Measurements from ENCODE around the gene SCUBE2. TPM values are rescaled to one million over a fixed set of nuclear protein-coding genes. Genes with fewer than 3 reads are reported as not detected.
A peak's percentile ranks its signal among the peaks of the same experiment; 100 is the strongest.

The SCUBE2 gene
- total RNA-seq, 2 donors from 2014 or later = 0.66 TPM; not detected in 1

- Mint-ChIP-seq H3K27ac (no peak overlapping the region), H3K4me3 (no peak overlapping the region), H3K27me3 (peaks cover 40% of the 10 kb centered on the region), H3K9me3 (no peaks in the 10 kb centered on the region), H3K36me3 (ENCODE audit: low read depth) (no peaks in the 10 kb centered on the region), H3K4me1 (no peaks in the 10 kb centered on the region)
- no peak for ATAC-seq (replicated peaks)
These were observed 3.0 kb upstream of the SCUBE2 start for GRCh38 chr11:9094420-9094819.

GRCh38 chr11:9092853-9093778 is 1.7 kb upstream of the SCUBE2 start:
- no peaks in the 10 kb centered on the region for H3K9me3 Mint-ChIP-seq
- H3K27me3 Mint-ChIP-seq = peaks cover 43% of the 10 kb centered on the region
- no peaks in the 10 kb centered on the region for H3K4me1 Mint-ChIP-seq
- no peak overlapping the region for H3K27ac Mint-ChIP-seq
- no peaks in the 10 kb centered on the region for H3K36me3 Mint-ChIP-seq (ENCODE audit: low read depth)
- peak overlapping the region; percentile 28 for H3K4me3 Mint-ChIP-seq
- no peak for ATAC-seq (replicated peaks)

GRCh38 chr11:9092072-9092471 is 673 bp upstream of the SCUBE2 start:
- H3K27ac Mint-ChIP-seq = no peak overlapping the region
- no peaks in the 10 kb centered on the region for H3K9me3 Mint-ChIP-seq
- H3K4me1 Mint-ChIP-seq = no peaks in the 10 kb centered on the region
- no peak for ATAC-seq (replicated peaks)
- H3K4me3 Mint-ChIP-seq = peak overlapping the region; percentile 28
- peaks cover 46% of the 10 kb centered on the region for H3K27me3 Mint-ChIP-seq
- no peaks in the 10 kb centered on the region for H3K36me3 Mint-ChIP-seq (ENCODE audit: low read depth)

GRCh38 chr11:9090488-9091043 is 833 bp downstream of the SCUBE2 start:
- no peaks in the 10 kb centered on the region for H3K9me3 Mint-ChIP-seq
- H3K27me3 Mint-ChIP-seq = peaks cover 46% of the 10 kb centered on the region
- peak overlapping the region; percentile 43 for H3K4me3 Mint-ChIP-seq
- no peaks in the 10 kb centered on the region for H3K36me3 Mint-ChIP-seq (ENCODE audit: low read depth)
- H3K27ac Mint-ChIP-seq = no peak overlapping the region
- no peaks in the 10 kb centered on the region for H3K4me1 Mint-ChIP-seq
- no peak for ATAC-seq (replicated peaks)

GRCh38 chr11:9089636-9090035 is 1.8 kb downstream of the SCUBE2 start:
- no peaks in the 10 kb centered on the region for H3K36me3 Mint-ChIP-seq (ENCODE audit: low read depth)
- no peaks in the 10 kb centered on the region for H3K4me1 Mint-ChIP-seq
- no peak overlapping the region for H3K27ac Mint-ChIP-seq
- no peaks in the 10 kb centered on the region for H3K9me3 Mint-ChIP-seq
- peaks cover 40% of the 10 kb centered on the region for H3K27me3 Mint-ChIP-seq
- ATAC-seq (replicated peaks) = no peak
- no peak overlapping the region for H3K4me3 Mint-ChIP-seq

GRCh38 chr11:9089061-9089460 is 2.3 kb downstream of the SCUBE2 start:
- no peaks in the 10 kb centered on the region for H3K9me3 Mint-ChIP-seq
- ATAC-seq (replicated peaks) = no peak
- no peaks in the 10 kb centered on the region for H3K4me1 Mint-ChIP-seq
- peaks cover 37% of the 10 kb centered on the region for H3K27me3 Mint-ChIP-seq
- H3K4me3 Mint-ChIP-seq = no peak overlapping the region
- H3K27ac Mint-ChIP-seq = no peak overlapping the region
- no peaks in the 10 kb centered on the region for H3K36me3 Mint-ChIP-seq (ENCODE audit: low read depth)

GRCh38 chr11:9082575-9082974 is 8.8 kb downstream of the SCUBE2 start:
- Mint-ChIP-seq H3K36me3 (ENCODE audit: low read depth) (no peaks in the 10 kb centered on the region), H3K9me3 (no peaks in the 10 kb centered on the region), H3K4me3 (no peak overlapping the region), H3K4me1 (no peaks in the 10 kb centered on the region), H3K27me3 (peaks cover 6% of the 10 kb centered on the region), H3K27ac (no peak overlapping the region)
- no peak for ATAC-seq (replicated peaks)

- Mint-ChIP-seq H3K27me3 (peaks cover 3% of the 10 kb centered on the region), H3K9me3 (no peaks in the 10 kb centered on the region), H3K36me3 (ENCODE audit: low read depth) (no peaks in the 10 kb centered on the region), H3K27ac (no peak overlapping the region), H3K4me3 (no peak overlapping the region), H3K4me1 (no peaks in the 10 kb centered on the region)
- ATAC-seq (replicated peaks) = peak; percentile 45
These were observed 10.2 kb downstream of the SCUBE2 start for GRCh38 chr11:9081153-9081552.

- H3K36me3 Mint-ChIP-seq (ENCODE audit: low read depth) = no peaks in the 10 kb centered on the region
- H3K4me3 Mint-ChIP-seq = no peak overlapping the region
- no peak for ATAC-seq (replicated peaks)
- H3K27ac Mint-ChIP-seq = no peak overlapping the region
- H3K4me1 Mint-ChIP-seq = no peaks in the 10 kb centered on the region
- H3K9me3 Mint-ChIP-seq = no peaks in the 10 kb centered on the region
- H3K27me3 Mint-ChIP-seq = peaks cover 13% of the 10 kb centered on the region
These were observed 13.0 kb downstream of the SCUBE2 start for GRCh38 chr11:9078113-9079086.

GRCh38 chr11:9077164-9077563 is 14.2 kb downstream of the SCUBE2 start:
- no peaks in the 10 kb centered on the region for H3K36me3 Mint-ChIP-seq (ENCODE audit: low read depth)
- no peak overlapping the region for H3K27ac Mint-ChIP-seq

GRCh38 chr11:9076661-9077060 is 14.7 kb downstream of the SCUBE2 start:
- Mint-ChIP-seq H3K27ac (no peak overlapping the region), H3K4me1 (no peaks in the 10 kb centered on the region), H3K27me3 (peaks cover 18% of the 10 kb centered on the region), H3K4me3 (no peak overlapping the region), H3K36me3 (ENCODE audit: low read depth) (no peaks in the 10 kb centered on the region), H3K9me3 (no peaks in the 10 kb centered on the region)
- ATAC-seq (replicated peaks) = no peak

More at GRCh38 chr11:9077164-9077563, 14.2 kb downstream of the SCUBE2 start:
- peaks cover 18% of the 10 kb centered on the region for H3K27me3 Mint-ChIP-seq
- ATAC-seq (replicated peaks) = no peak
- H3K9me3 Mint-ChIP-seq = no peaks in the 10 kb centered on the region
- H3K4me1 Mint-ChIP-seq = no peaks in the 10 kb centered on the region
- no peak overlapping the region for H3K4me3 Mint-ChIP-seq

- Mint-ChIP-seq H3K4me1 (no peaks in the 10 kb centered on the region), H3K4me3 (no peak overlapping the region), H3K36me3 (ENCODE audit: low read depth) (no peaks in the 10 kb centered on the region), H3K27me3 (peaks cover 18% of the 10 kb centered on the region), H3K9me3 (no peaks in the 10 kb centered on the region), H3K27ac (no peak overlapping the region)
- ATAC-seq (replicated peaks) = no peak
These were observed 15.4 kb downstream of the SCUBE2 start for GRCh38 chr11:9076046-9076445.

- no peaks in the 10 kb centered on the region for H3K36me3 Mint-ChIP-seq (ENCODE audit: low read depth)
- H3K4me3 Mint-ChIP-seq = no peak overlapping the region
- ATAC-seq (replicated peaks) = no peak
- H3K9me3 Mint-ChIP-seq = no peaks in the 10 kb centered on the region
- H3K27ac Mint-ChIP-seq = no peak overlapping the region
- H3K4me1 Mint-ChIP-seq = no peaks in the 10 kb centered on the region
- peaks cover 18% of the 10 kb centered on the region for H3K27me3 Mint-ChIP-seq
These were observed 15.8 kb downstream of the SCUBE2 start for GRCh38 chr11:9075556-9075955.

- Mint-ChIP-seq H3K27ac (no peak overlapping the region), H3K4me3 (no peak overlapping the region), H3K27me3 (peaks cover 26% of the 10 kb centered on the region), H3K9me3 (no peaks in the 10 kb centered on the region), H3K36me3 (ENCODE audit: low read depth) (no peaks in the 10 kb centered on the region), H3K4me1 (no peaks in the 10 kb centered on the region)
- no peak for ATAC-seq (replicated peaks)
These were observed 16.9 kb downstream of the SCUBE2 start for GRCh38 chr11:9074338-9075029.
